Pancreas (tissue), 10 donors: ENCODE measurements around the gene ANKS1A. TPM values are rescaled to one million over a fixed set of nuclear protein-coding genes. Genes with fewer than 3 reads are reported as not detected.

ENCODE experiments used
- ATAC-seq, 4 donors: fragments of 200-7000 bp; cut with Tn5 transposase; one replicate each; pipeline versions ENCODE4 v1.8.0 to v1.9.1; 2020; ENCODE audit warnings: mild to moderate bottlenecking in 4 of 4, moderate library complexity in 4 of 4
- DNase-seq, 6 donors: peaks; one replicate each; pipeline ENCODE4 v3.0.0-alpha.2; 2020
- FAIRE-seq: peaks from 2 replicates; lab custom pipeline; 2012; peaks lifted over from hg19 to GRCh38; lab: Jason Lieb, UNC
- H3K27ac ChIP-seq, 4 donors: fragments of 200-600 bp; sonication (generic); 1 replicate in 3 of 4; 2 replicates in 1 of 4; pipeline versions ENCODE4 v1.5.0 to v1.8.0; 2020
- H3K27me3 ChIP-seq, 4 donors: fragments of 200-600 bp; one replicate each; pipeline ENCODE4 v1.8.0; 2021
- H3K36me3 ChIP-seq, 3 donors: fragments of 200-600 bp; sonication (generic) in 1 of 3; one replicate each; pipeline versions ENCODE4 v1.5.0 to v1.8.0; 2020 to 2021
- H3K4me1 ChIP-seq, 3 donors: fragments of 200-600 bp; one replicate each; pipeline ENCODE4 v1.8.0; 2021
- H3K4me3 ChIP-seq, 4 donors: fragments of 200-600 bp; sonication (generic) in 2 of 4; one replicate each; pipeline versions ENCODE4 v1.5.0 to v1.8.0; 2020 to 2021
- H3K9me3 ChIP-seq, 4 donors: fragments of 200-600 bp; one replicate each; pipeline ENCODE4 v1.8.0; 2021
- WGBS, 2 donors: extraction: QIAGEN DNeasy Blood & Tissue Kit; methylation state at CpG; one replicate each; pipeline ENCODE4 v1.1.7; 2013; 5-methylcytosine and 5-hydroxymethylcytosine counted together
- intact Hi-C, 3 donors: fragments of 100-400 bp; cut with DNase I; formaldehyde crosslinking; loops; one replicate each; pipeline versions ENCODE4 v1.11.1 to v1.14.2; 2022
- polyA plus RNA-seq, 2 donors: library from polyadenylated mRNA; stranded (reverse); fragments of 200-250 nt; gene quantifications; one replicate each; pipeline ENCODE4 v1.2.3, GENCODE V29; 2013
- total RNA-seq, 6 donors: library from RNA; stranded (reverse); fragmentation: NEBNext Ultra II Directional in 4 of 6; extraction: Animal tissue kit (Norgen Biotek cat#: 25700) in 4 of 6; gene quantifications; one replicate each; pipeline versions ENCODE4 v1.2.1 to v1.2.4, GENCODE V29; 2021 to 2023
- TF ChIP-seq, protein P1 (sequence below), 4 donors: fragments of 200-600 bp; sonication (generic) in 3 of 4; IDR thresholded peaks; one replicate each; pipeline versions ENCODE4 v1.5.0 to v1.8.0; 2021; ENCODE audit warnings: antibody characterized with exemption in 4 of 4
- donor health status: healthy with polysubstance abuse.
- donor health status: DM: no; HTN: no; CAD: no; lungs with moderate emphysema.
- donor health status: DM: no; HTN: no; CAD: no.
- donor health status: control.
- donor health status: control.
- donor health status: Bipolar disorder and iron deficiency.
- donor health status: DM: yes; HTN: yes; CAD: no.
- donor health status: DM: no; HTN: no; CAD: no.
- donor health status: DM: no; HTN: no; CAD: no.
- donor health status: DM: yes; HTN: yes; CAD: no.

ANKS1A gene
- total and polyA plus RNA-seq, 8 donors, result 6.1 to 16.7 (median 8.0) TPM

DNA sequence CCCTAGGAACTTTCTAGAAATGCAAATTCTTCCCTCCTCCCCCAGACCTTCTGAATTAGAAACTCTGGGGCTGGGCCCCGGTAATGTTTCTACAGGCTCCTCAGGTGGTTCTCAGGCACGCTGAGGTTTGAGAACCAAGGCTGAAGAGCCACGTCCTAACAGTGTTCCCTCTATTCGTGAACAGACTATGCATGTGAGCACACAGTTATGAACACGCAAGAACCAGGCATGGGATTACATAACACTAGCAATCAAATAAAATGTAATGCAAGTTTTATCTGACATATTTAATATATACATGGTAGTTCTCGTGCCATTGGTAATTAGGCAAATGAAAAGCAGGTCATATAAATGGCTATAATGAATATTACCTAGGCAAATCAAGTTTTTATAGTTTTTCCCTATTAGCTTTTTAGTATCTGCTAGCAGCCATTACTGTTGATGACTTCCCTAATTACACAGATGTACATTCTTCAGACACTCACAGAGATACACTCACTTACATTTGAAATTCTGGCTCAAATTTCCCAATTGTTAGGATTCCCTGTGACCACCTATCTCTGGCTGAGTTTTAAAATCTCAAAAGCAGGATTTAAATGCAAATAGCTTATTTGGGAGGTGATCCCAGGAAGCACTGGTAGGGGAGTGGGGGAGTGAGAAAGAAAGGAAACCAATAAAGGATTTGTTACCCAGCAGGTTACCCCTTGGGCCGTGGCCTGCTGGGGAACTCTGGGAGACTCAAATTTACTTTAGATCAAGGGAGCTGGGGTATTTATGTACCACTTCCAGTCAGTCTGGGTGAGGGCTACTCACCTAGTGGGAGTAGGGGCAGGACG, 148.0 kb downstream of the ANKS1A start:
- DNase-seq (no peak), FAIRE-seq (no peak), ATAC-seq (no peak)
- intact Hi-C loops, result no loop called here
- TF ChIP-seq, protein P1, sequence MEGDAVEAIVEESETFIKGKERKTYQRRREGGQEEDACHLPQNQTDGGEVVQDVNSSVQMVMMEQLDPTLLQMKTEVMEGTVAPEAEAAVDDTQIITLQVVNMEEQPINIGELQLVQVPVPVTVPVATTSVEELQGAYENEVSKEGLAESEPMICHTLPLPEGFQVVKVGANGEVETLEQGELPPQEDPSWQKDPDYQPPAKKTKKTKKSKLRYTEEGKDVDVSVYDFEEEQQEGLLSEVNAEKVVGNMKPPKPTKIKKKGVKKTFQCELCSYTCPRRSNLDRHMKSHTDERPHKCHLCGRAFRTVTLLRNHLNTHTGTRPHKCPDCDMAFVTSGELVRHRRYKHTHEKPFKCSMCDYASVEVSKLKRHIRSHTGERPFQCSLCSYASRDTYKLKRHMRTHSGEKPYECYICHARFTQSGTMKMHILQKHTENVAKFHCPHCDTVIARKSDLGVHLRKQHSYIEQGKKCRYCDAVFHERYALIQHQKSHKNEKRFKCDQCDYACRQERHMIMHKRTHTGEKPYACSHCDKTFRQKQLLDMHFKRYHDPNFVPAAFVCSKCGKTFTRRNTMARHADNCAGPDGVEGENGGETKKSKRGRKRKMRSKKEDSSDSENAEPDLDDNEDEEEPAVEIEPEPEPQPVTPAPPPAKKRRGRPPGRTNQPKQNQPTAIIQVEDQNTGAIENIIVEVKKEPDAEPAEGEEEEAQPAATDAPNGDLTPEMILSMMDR (IDR thresholded peaks at IDR 0.05), result no peak
- no peak overlapping the region for H3K27ac ChIP-seq
- H3K4me1 ChIP-seq, result peaks cover 8 to 18% (median 18%) of the 10 kb centered on the region in 3 donors
- H3K4me3 ChIP-seq, result no peak overlapping the region
- H3K36me3 ChIP-seq, result no peaks in the 10 kb centered on the region
- no peaks in the 10 kb centered on the region for H3K27me3 ChIP-seq
- WGBS, 2 donors, result 75 to 82% methylated on average over 8 of the region's 8 CpGs
- no peaks in the 10 kb centered on the region for H3K9me3 ChIP-seq

DNA sequence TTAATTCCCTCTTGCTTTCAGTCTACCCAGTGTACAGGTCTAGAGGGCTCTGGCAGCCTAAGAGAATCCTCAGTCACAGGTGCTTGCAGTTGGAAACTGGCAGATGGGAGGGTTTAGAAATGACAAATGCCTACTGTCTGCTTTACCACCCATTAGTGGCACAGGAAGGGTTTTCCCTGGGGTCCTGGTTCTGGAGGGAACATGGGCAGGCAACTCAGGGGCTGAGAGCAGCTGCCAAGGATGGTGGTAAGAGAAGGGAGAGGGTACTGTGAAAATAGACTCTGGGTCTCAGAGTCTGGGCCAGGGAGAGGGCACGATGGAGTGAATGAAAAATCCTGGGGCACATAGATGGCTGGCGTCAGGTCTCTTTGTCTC, 148.6 kb downstream of the ANKS1A start:
- FAIRE-seq (no peak), DNase-seq (no peak), ATAC-seq (no peak)
- Histone ChIP-seq H3K4me1 (peaks cover 8 to 18% (median 18%) of the 10 kb centered on the region in 3 donors), H3K27me3 (no peaks in the 10 kb centered on the region), H3K9me3 (no peaks in the 10 kb centered on the region), H3K27ac (no peak overlapping the region), H3K36me3 (no peaks in the 10 kb centered on the region), H3K4me3 (no peak overlapping the region)
- intact Hi-C loops, result no loop called here
- TF ChIP-seq, protein P1 (IDR thresholded peaks at IDR 0.05), result no peak
- 85 to 89% methylated on average over 2 of the region's 2 CpGs for WGBS, 2 donors

DNA sequence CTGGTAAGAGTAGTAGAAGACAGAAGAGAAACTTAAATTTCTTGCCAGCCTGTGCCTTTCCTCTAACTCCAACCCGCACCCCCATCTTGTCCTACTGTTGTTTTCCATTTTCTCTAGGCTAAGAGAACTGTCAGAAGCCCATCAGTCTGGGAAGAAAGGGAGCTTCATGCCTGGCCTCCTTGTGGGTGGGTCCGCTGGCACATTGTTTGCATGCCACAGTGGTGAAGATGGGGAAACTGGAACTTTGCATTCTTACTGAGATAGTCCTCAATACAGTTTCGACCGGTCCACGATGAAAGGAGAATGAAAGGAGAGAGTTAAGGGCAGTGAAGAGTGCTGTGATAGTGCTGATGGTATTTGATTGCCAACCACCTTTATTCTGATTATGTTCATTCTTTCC, 149.0 kb downstream of the ANKS1A start:
- Histone ChIP-seq H3K27me3 (no peaks in the 10 kb centered on the region), H3K4me1 (peaks cover 8 to 20% (median 18%) of the 10 kb centered on the region in 3 donors), H3K9me3 (no peaks in the 10 kb centered on the region), H3K27ac (no peak overlapping the region), H3K4me3 (no peak overlapping the region), H3K36me3 (no peaks in the 10 kb centered on the region)
- FAIRE-seq, result no peak
- intact Hi-C loops, result no loop called here
- WGBS, 2 donors, result 95 to 96% methylated on average over 5 of the region's 5 CpGs
- DNase-seq, result no peak
- TF ChIP-seq, protein P1 (IDR thresholded peaks at IDR 0.05), result no peak
- no peak for ATAC-seq

DNA sequence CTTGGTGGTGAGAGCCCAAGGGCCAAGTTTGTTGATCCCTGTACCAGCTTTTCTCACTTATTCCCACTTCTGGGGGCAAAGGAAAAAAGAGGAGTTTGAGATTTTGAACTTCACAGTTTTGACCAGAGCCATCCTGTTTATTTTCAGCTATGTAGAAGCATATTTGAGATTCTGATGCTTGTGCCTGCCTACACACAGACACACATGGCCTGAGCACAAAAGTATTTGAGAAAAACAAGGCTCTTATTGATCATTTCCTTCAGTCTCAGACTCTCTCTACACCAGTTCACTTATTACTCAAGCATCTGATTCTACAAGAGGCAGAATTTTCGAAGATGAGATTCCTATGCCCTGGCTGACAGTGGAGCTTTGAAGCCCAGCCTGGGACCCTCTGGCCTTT, 151.3 kb downstream of the ANKS1A start:
- WGBS, 2 donors, result 73 to 76% methylated on average over 1 of the region's 1 CpG
- no peak for FAIRE-seq

More for the DNA sequence above, 151.3 kb downstream of the ANKS1A start:
- Histone ChIP-seq H3K4me1 (peaks cover 8 to 23% (median 22%) of the 10 kb centered on the region in 3 donors), H3K9me3 (no peaks in the 10 kb centered on the region), H3K4me3 (no peak overlapping the region), H3K36me3 (no peaks in the 10 kb centered on the region), H3K27ac (no peak overlapping the region), H3K27me3 (no peaks in the 10 kb centered on the region)
- TF ChIP-seq, protein P1 (IDR thresholded peaks at IDR 0.05), result no peak
- intact Hi-C loops, result no loop called here
- DNase-seq, result no peak
- ATAC-seq, result no peak
